LHCN-M2 (cell line): ENCODE measurements around the gene TFR2. TPM values are rescaled to one million over a fixed set of nuclear protein-coding genes. Genes with fewer than 3 reads are reported as not detected.

ENCODE experiments used
- DNase-seq: peaks from one replicate; pipeline ENCODE4 v3.0.0-alpha.2; 2012; ENCODE audit warnings: low read depth
- total RNA-seq: library from RNA; depleted of rRNA; stranded (reverse); fragments of >200 nt; gene quantifications from 2 replicates; pipeline ENCODE4 v1.2.3, GENCODE V29; 2014

The TFR2 gene
- total RNA-seq, 1 experiment from 2014 or later = 1.3 TPM

- DNase-seq = no peak
Observed at GRCh38 chr7:100613412-100614175, 27.8 kb downstream of the TFR2 start.

DNA sequence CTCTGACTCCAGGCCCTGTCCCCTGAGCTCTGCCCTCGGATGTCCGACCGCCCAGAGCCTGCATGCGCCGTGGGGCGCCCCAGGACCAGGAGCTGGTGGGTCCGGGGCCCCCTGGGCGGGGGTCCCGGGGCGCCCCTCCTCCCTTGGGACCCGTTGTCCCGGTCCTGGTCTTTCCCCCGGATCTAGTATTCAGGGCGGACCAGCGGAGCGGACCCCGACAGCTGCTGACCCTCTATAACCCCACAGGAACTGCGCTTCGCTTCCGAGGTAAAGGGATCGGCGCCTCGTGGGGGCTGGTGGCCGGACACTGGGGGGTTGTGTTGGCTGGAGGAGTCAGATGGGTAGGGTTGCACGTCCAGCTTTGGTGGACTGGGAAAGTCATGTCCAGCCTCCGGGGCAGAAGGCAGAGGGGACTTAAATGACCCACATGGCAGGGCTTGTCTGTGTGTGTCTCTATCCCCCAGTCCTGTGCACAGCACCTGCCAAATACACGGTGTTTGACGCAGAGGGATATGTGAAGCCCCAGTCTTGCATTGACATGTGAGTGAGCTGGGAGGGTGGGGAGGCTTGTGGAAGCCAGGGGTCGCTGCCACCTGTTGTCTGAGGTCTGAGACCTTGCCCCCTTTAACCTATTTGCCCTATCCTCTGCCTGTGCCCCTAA is 28.5 kb downstream of the TFR2 start:
- DNase-seq = peak; percentile 13

DNA sequence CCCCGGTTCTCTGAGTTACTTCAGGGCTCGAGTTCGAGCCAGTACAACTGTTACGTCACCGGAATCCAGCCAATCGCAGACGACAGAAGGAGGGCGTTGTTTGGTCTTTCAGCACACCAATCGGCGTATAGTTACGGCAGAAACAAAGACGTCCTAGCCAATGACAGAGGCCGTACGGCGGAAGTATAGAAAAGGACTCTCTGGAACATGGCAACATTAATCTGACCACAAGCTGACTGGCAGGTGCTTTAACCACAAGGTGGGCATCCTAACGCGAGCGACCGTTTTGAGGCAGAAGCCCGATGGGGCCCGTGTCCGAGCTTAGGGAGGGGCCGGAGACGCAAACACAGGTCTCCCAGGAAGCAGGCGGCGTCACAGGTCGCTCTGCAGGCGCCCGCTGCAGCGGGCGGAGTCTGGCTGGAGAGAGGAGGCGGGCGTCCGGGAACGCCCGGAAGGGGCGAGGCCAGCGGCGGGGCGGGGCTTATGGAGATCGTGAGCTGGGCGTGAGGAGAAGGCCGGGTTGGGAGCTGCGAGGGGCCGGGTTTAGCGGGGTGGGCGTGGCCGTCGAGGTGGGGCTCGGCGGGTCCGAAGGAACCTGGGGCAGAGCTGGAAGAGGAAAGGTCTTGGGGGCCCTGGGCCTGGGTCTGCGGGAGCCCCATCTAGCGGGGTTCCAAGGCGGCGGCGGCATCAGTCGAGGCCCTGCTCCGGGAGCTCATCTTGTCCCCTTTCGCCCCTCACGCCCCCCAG is 29.2 kb downstream of the TFR2 start, which contains the start of gene MOSPD3:
MOSPD3 (plus strand) TSS at position 558 of the 747 bp plus-strand sequence. CDS start 252 bp downstream, outside the sequence.
- peak; percentile 100 for DNase-seq

DNA sequence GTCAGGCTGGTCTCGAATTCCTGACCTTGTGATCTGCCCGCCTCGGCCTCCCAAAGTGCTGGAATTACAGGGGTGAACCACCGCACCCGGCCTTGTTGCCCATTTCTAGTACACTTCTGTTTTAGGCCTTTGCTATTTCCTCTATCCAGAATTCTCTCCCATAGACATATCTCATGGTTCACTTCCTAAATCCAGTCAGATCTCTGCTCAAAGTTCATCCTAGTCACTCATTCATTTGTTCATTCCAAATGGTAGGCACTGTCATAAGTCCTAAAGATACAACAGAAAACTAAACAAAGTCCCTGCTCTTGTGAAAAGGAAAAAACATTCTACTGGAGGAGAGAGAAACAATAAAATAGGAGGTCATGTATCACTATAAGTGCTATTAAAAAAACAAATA is 31.4 kb downstream of the TFR2 start:
- DNase-seq = no peak

DNA sequence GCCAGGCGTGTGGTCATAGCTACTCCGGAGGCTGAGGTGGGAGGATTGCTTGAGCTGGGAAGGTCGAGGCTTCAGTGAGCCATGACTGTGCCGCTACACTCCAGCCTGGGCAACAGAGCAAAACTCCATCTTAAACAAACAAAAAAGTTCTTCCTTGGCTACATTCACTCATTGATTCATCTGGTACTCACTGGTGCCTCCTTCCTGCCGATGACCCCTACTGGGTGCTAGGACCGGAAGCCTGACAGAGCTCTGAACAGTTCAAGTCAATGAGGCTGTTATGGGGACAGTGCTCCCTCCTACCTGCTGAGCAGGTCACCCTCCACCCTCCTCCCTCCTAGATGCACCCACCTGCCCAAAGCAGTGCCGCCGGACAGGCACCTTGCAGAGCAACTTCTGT is 34.2 kb downstream of the TFR2 start:
- DNase-seq = no peak

- DNase-seq = no peak
Observed at GRCh38 chr7:100606313-100606712, 35.0 kb downstream of the TFR2 start.

DNA sequence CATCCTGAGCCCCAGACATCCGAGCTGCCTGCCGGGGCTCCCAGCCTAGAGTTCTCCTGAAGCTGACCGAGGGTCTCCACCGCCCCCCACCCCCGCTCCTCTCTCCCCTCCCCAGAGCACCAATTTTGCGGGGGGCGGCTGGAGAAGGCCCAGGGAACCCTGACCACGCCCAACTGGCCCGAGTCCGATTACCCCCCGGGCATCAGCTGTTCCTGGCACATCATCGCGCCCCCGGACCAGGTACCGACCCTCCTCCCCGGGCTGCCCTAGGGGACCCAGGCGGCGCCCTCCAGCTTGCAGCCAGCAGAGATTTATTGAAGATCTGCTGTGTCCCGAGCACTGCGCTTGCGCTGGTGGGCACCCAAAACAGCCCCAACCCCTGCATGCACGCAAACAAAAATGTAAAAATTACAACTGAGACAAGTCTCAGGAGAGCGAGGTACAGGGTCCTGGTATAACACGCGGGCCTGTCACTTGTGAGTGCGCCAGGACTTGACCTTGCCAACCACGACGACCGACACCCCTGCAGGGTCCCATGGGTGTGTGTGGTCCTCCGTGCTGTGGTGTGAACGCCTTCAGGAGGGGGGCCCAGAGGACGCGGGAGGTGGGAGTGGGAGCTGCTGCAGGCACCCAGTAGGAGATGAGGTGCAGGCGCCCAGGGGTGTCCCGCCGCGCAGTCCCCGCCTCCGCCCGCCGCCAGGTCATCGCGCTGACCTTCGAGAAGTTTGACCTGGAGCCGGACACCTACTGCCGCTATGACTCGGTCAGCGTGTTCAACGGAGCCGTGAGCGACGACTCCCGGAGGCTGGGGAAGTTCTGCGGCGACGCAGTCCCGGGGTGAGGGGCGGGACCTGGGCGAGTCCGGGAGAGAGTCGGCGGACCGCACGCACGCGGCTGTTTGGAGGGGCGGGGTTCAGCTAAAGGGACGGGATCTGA is 36.1 kb downstream of the TFR2 start:
- DNase-seq = no peak

DNA sequence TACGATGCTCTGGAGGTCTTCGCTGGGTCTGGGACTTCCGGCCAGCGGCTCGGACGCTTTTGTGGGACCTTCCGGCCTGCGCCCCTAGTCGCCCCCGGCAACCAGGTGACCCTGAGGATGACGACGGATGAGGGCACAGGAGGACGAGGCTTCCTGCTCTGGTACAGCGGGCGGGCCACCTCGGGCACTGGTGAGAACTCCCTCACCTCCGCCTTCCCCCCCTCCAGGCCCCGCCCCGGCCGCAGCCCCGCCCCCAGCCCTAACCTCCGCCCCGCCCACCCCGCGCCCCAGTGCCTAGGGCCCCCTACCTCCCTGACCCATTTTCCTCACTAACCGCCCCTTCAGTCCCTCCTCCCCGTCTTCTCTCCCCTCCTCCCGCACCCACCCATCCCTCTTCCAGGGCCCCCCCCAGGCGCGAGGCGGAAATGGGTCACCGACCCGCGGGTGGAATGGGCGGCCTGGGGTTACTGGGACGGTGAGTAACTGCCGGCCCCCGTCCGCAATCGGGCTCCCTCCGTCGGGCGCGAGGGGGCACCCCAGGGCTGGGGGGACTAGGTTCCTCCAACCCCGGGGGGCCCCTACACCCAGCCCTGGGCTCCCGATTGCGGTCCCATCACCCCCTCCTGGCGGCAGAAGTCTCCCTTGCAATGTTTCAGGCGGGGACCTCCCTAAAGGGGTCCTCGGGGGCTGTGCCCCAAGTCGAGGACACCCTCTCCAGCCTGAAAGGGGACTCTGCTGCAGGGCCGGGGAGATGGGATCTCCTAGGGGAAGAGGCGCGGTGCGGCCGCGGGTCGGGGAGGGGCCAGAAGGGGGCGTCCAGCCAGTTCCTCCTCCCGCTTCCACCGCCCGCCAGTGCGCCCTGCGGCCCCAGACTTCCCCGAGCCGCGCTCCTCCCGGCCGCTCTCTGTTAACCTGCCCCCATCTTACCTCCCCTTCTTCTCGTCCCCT is 37.0 kb downstream of the TFR2 start:
- DNase-seq = peak; percentile 56

GRCh38 chr7:100603726-100604027 is 37.7 kb downstream of the TFR2 start:
- DNase-seq = no peak

DNA sequence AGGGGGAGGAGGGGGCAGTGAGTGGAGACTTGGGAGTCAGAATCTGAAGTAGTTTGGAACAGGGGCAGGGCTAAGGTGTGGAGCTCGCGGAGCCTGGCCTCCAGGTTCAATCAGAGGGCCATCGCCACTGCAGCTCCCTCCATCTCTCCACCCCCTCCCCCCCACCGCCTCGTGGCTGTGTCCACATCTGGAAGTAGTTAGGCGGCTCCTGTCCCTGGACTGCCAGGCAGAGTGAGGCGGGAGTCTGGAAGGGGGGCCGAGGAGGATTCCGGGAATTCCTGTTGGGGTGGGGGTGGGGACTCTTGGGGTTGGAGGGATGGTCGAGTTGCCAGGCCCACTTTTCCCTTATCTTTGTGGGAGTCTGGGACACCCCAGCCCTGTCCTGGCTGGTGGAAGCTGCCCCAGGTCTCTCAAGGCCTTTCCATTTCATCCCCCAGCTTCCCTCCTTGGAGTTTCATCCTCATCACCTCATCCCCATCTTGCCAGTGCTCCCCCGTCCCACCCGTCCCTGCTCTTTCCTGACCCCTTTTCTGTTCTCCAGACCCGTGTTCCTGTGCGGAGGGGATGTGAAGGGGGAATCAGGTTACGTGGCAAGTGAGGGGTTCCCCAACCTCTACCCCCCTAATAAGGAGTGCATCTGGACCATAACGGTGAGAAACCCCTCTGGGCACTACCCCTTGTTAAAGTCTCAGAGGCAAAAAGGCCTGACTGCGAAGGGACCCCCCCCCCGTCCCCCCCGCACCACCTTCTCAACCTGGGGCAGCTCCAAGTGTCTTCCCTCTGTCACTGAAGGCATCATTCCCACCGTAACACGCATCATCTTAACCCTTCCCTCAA is 38.2 kb downstream of the TFR2 start:
- peak; percentile 13 for DNase-seq

DNA sequence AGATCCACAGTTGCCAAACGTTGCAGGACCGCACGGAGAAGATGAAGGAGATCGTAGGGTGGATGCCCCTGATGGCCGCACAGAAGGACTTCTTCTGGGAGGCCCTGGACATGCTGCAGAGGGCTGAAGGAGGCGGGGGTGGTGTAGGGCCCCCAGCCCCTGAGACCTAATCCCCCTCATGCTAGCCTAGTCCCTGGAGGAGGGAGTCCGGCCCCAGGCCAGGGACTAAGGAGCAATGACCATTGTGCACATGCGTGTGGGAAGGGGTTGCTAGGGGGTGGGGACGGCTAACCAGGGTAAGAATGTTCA is 40.7 kb downstream of the TFR2 start:
- DNase-seq = no peak

- no peak for DNase-seq
Observed at GRCh38 chr7:100599911-100600729, 41.2 kb downstream of the TFR2 start.

DNA sequence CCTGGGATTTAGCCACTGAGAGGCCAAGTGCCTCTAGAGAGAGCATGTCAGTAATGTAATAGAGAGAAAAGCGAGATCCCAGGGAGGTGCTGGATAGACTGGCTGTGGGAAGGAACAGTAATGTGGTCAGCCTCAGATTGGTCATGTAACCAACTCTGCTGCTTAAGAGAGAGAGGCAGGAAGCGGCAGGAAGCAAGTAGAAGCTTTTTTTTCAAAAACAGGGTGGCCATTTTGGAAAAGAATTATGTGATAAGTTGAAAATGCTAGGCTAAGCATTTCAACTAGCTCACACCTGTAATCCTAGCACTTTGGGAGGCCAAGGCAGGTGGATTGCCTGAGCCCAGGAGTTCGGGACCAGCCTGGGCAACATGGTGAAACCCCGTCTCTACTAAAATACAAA is 42.9 kb downstream of the TFR2 start:
- no peak for DNase-seq

DNA sequence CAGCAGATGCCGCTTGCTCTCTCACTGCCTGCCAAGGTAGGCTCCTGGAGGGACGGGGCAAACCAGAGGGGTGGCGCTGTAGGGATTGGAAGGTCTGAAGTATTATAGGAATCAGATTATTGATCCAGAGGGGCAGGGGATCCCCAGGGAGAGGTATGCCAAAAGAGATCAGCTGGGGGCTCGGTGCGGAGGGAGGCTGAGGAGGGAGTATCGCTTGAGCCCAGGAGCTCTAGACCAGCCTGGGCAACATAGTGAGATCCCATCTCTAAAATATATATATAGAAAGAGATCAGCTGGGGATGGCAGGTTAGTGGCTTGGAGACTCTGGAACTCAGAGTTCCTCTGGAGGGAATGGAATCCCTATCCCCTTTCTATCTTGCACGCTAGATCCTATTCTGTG is 46.2 kb downstream of the TFR2 start:
- DNase-seq = no peak

DNA sequence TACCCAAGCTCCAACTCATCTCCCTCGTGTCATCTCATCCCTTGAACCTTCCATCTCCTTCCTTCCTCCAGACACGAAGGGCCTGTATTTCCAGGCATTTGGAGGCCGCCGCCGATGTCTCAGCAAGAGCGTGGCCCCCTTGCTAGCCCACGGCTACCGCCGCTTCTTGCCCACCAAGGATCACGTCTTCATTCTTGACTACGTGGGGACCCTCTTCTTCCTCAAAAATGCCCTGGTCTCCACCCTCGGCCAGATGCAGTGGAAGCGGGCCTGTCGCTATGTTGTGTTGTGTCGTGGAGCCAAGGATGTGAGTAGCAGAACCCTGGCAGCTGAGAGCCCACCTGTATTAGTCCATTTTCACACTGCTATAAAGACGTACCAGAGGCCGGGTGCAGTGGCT is 49.8 kb downstream of the TFR2 start:
- DNase-seq = no peak

GRCh38 chr7:100590077-100590737 is 51.1 kb downstream of the TFR2 start:
- no peak for DNase-seq

- DNase-seq = no peak
Observed at GRCh38 chr7:100589341-100589947, 51.9 kb downstream of the TFR2 start.

DNA sequence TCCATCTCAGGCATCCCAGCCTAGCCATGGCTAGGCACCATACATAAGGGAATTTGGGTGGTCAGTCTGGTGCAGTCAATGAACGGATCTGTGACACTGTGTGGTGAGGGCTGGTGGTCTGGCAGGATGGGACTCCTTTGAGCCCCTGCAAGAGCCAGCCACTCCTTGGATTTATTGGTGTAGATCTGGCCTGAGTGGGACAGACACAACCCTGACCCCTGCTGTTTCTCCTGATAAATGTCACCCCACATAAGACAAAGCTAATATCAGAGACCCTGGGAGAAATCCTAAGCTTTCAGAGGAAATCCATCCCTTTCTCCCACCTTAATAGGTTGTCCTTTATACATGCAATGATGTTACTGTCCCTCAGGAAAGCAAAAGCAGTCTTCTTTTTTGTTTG is 52.9 kb downstream of the TFR2 start:
- peak; percentile 43 for DNase-seq
